Measurements from ENCODE around the gene IRX3. TPM values are rescaled to one million over a fixed set of nuclear protein-coding genes. Genes with fewer than 3 reads are reported as not detected.

The IRX3 gene
- 0.18 TPM for polyA plus RNA-seq (2013, experiment 1 of 2)
- polyA plus RNA-seq (2013, experiment 2 of 2): 0.41 TPM

GRCh38 chr16:54286366-54287130 is at the start of gene IRX3:
Gene IRX3 (minus strand): TSS chr16:54286787. CDS start chr16:54286050, 737 bp downstream.
- no peak within 1 kb of the TSS for H2AK5ac ChIP-seq (ENCODE audit: low read length, severe bottlenecking)
- no peaks in the 10 kb centered on the region for H3K9me3 ChIP-seq (ENCODE audit: control insufficient read depth, low read length)
- H3K4ac ChIP-seq (ENCODE audit: low read depth in 1 of 2, low read length in 2 of 2): no peak within 1 kb of the TSS
- peaks cover 0 to 50% of the 10 kb centered on the region in 2 experiments for H3K27me3 ChIP-seq (ENCODE audit: control insufficient read depth in 1 of 2, insufficient read depth in 1 of 2, low read length in 2 of 2)
- peak within 1 kb of the TSS; percentile 63 for H3K27ac ChIP-seq (ENCODE audit: low read length, poor library complexity, severe bottlenecking)
- H3K9ac ChIP-seq (ENCODE audit: low read length): peak within 1 kb of the TSS; percentile 91
- peaks cover 5% of the 10 kb centered on the region for H3K79me1 ChIP-seq (replicated peaks; ENCODE audit: low read length, poor library complexity, severe bottlenecking)
- no peaks in the 10 kb centered on the region for H3K36me3 ChIP-seq (ENCODE audit: control insufficient read depth in 1 of 2, insufficient read depth in 2 of 2, low read depth in 1 of 2, low read length in 2 of 2)
- H3K4me1 ChIP-seq (ENCODE audit: control insufficient read depth, insufficient read depth, low read depth, low read length): peaks cover 53% of the 10 kb centered on the region
- peak within 1 kb of the TSS; percentile 63 to 93 for H3K4me3 ChIP-seq (ENCODE audit: insufficient read depth in 1 of 2, low read depth in 1 of 2, low read length in 2 of 2)
- H4K8ac ChIP-seq (ENCODE audit: low read length): peak within 1 kb of the TSS; percentile 32
- H3K18ac ChIP-seq (ENCODE audit: low read depth in 1 of 2, low read length in 2 of 2): peak within 1 kb of the TSS in 1 of 2 experiments; percentile 14
- no peak within 1 kb of the TSS for H3K14ac ChIP-seq (ENCODE audit: low read length in 2 of 2)
- H3K23ac ChIP-seq (ENCODE audit: low read length in 2 of 2): peak within 1 kb of the TSS in 1 of 2 experiments; percentile 43
- under 1% methylated on average over 54 of the region's 67 CpGs for WGBS
- H2AFZ ChIP-seq (ENCODE audit: low read depth, low read length): no peak within 1 kb of the TSS
- H4K91ac ChIP-seq (ENCODE audit: low read length): no peak within 1 kb of the TSS
- H2BK5ac ChIP-seq (ENCODE audit: low read depth, low read length, poor library complexity, severe bottlenecking): no peak within 1 kb of the TSS
- peak within 1 kb of the TSS; percentile 74 for H3K4me2 ChIP-seq (ENCODE audit: low read length, poor library complexity, severe bottlenecking)
- H2BK15ac ChIP-seq (ENCODE audit: low read depth, poor library complexity, severe bottlenecking): peak within 1 kb of the TSS; percentile 34
- H2BK12ac ChIP-seq (ENCODE audit: low read length in 2 of 2): peak within 1 kb of the TSS in 1 of 2 experiments; percentile 22
- no peak within 1 kb of the TSS for H2BK120ac ChIP-seq (ENCODE audit: low read depth, low read length)
- DNase-seq: peak; percentile 50

GRCh38 chr16:54335230-54335629 is 48.6 kb upstream of the IRX3 start:
- H3K27ac ChIP-seq (ENCODE audit: low read length, poor library complexity, severe bottlenecking): no peak overlapping the region
- no peaks in the 10 kb centered on the region for H3K4me1 ChIP-seq (ENCODE audit: control insufficient read depth, insufficient read depth, low read depth, low read length)
- no peak overlapping the region for H3K4me2 ChIP-seq (ENCODE audit: low read length, poor library complexity, severe bottlenecking)
- H3K18ac ChIP-seq (ENCODE audit: low read depth in 1 of 2, low read length in 2 of 2): no peak overlapping the region
- H2BK5ac ChIP-seq (ENCODE audit: low read depth, low read length, poor library complexity, severe bottlenecking): no peak overlapping the region
- no peak overlapping the region for H2BK120ac ChIP-seq (ENCODE audit: low read depth, low read length)
- no peaks in the 10 kb centered on the region for H3K36me3 ChIP-seq (ENCODE audit: control insufficient read depth in 1 of 2, insufficient read depth in 2 of 2, low read depth in 1 of 2, low read length in 2 of 2)
- H3K79me1 ChIP-seq (replicated peaks; ENCODE audit: low read length, poor library complexity, severe bottlenecking): no peaks in the 10 kb centered on the region
- no peak overlapping the region for H2AK5ac ChIP-seq (ENCODE audit: low read length, severe bottlenecking)
- no peak overlapping the region for H3K14ac ChIP-seq (ENCODE audit: low read length in 2 of 2)
- H4K8ac ChIP-seq (ENCODE audit: low read length): no peak overlapping the region
- no peak overlapping the region for H3K9ac ChIP-seq (ENCODE audit: low read length)
- H2BK15ac ChIP-seq (ENCODE audit: low read depth, poor library complexity, severe bottlenecking): no peak overlapping the region
- DNase-seq: no peak
- no peak overlapping the region for H2AFZ ChIP-seq (ENCODE audit: low read depth, low read length)
- H2BK12ac ChIP-seq (ENCODE audit: low read length in 2 of 2): no peak overlapping the region
- H3K27me3 ChIP-seq (ENCODE audit: control insufficient read depth in 1 of 2, insufficient read depth in 1 of 2, low read length in 2 of 2): peaks cover 4 to 14% of the 10 kb centered on the region in 2 experiments
- peaks cover 3% of the 10 kb centered on the region for H3K9me3 ChIP-seq (ENCODE audit: control insufficient read depth, low read length)
- H3K4ac ChIP-seq (ENCODE audit: low read depth in 1 of 2, low read length in 2 of 2): no peak overlapping the region
- no peak overlapping the region for H4K91ac ChIP-seq (ENCODE audit: low read length)
- 94% methylated on average over 3 of the region's 3 CpGs for WGBS
- H3K23ac ChIP-seq (ENCODE audit: low read length in 2 of 2): no peak overlapping the region
- no peak overlapping the region for H3K4me3 ChIP-seq (ENCODE audit: insufficient read depth in 1 of 2, low read depth in 1 of 2, low read length in 2 of 2)

- H3K4me1 ChIP-seq (ENCODE audit: control insufficient read depth, insufficient read depth, low read depth, low read length): no peaks in the 10 kb centered on the region
- H4K91ac ChIP-seq (ENCODE audit: low read length): no peak overlapping the region
- no peak overlapping the region for H3K4me2 ChIP-seq (ENCODE audit: low read length, poor library complexity, severe bottlenecking)
- H3K14ac ChIP-seq (ENCODE audit: low read length in 2 of 2): no peak overlapping the region
- H4K8ac ChIP-seq (ENCODE audit: low read length): no peak overlapping the region
- H2AFZ ChIP-seq (ENCODE audit: low read depth, low read length): no peak overlapping the region
- H3K4ac ChIP-seq (ENCODE audit: low read depth in 1 of 2, low read length in 2 of 2): no peak overlapping the region
- no peaks in the 10 kb centered on the region for H3K36me3 ChIP-seq (ENCODE audit: control insufficient read depth in 1 of 2, insufficient read depth in 2 of 2, low read depth in 1 of 2, low read length in 2 of 2)
- H2BK120ac ChIP-seq (ENCODE audit: low read depth, low read length): no peak overlapping the region
- 100% methylated on average over 2 of the region's 2 CpGs for WGBS
- no peak overlapping the region for H3K18ac ChIP-seq (ENCODE audit: low read depth in 1 of 2, low read length in 2 of 2)
- H3K4me3 ChIP-seq (ENCODE audit: insufficient read depth in 1 of 2, low read depth in 1 of 2, low read length in 2 of 2): no peak overlapping the region
- H3K9ac ChIP-seq (ENCODE audit: low read length): no peak overlapping the region
- H2BK12ac ChIP-seq (ENCODE audit: low read length in 2 of 2): no peak overlapping the region
- H3K79me1 ChIP-seq (replicated peaks; ENCODE audit: low read length, poor library complexity, severe bottlenecking): no peaks in the 10 kb centered on the region
- no peaks in the 10 kb centered on the region for H3K9me3 ChIP-seq (ENCODE audit: control insufficient read depth, low read length)
- no peak overlapping the region for H2BK5ac ChIP-seq (ENCODE audit: low read depth, low read length, poor library complexity, severe bottlenecking)
- H2BK15ac ChIP-seq (ENCODE audit: low read depth, poor library complexity, severe bottlenecking): no peak overlapping the region
- no peak overlapping the region for H2AK5ac ChIP-seq (ENCODE audit: low read length, severe bottlenecking)
- H3K27me3 ChIP-seq (ENCODE audit: control insufficient read depth in 1 of 2, insufficient read depth in 1 of 2, low read length in 2 of 2): peaks cover 10 to 17% of the 10 kb centered on the region in 2 experiments
- H3K27ac ChIP-seq (ENCODE audit: low read length, poor library complexity, severe bottlenecking): no peak overlapping the region
- DNase-seq: no peak
- no peak overlapping the region for H3K23ac ChIP-seq (ENCODE audit: low read length in 2 of 2)
Observed at GRCh38 chr16:54334208-54334607, 47.6 kb upstream of the IRX3 start.

DNA sequence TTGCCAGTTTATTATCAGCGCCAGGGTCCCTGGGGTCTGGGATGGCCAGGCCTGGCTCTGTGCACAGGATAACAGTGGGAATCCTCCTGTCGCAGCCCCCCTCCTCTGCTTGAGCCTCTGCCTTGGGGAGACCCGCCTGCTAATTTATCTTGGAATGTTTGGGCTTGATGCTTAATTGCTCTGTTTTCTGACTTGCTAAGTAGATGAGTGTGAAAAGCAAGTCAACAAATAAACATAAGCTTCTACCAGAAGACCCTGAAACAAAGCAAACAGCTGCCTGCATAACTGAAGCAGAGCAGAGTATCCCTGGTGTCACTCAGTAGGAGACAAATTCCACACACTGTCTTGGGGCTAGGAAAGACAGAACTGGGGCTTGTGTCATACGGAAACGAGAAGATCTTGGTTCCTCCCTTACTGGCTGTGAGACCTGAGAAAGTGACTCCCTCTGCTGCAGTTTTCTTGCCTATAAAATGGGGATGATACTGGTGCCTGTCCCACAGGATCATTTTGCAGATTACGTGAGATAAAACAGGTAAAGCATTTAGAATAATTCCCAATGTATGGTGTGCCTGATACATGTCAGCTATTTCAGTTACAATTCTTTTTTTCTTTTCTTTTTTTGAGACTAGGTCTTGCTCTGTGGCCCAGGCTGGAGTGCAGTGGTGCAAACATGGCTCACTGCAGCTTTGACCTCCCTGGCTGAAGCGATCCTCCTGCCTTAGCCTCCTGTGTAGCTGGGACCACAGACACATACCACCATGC is 44.8 kb upstream of the IRX3 start:
- Histone ChIP-seq H3K9ac (ENCODE audit: low read length) (no peak overlapping the region), H3K36me3 (ENCODE audit: control insufficient read depth in 1 of 2, insufficient read depth in 2 of 2, low read depth in 1 of 2, low read length in 2 of 2) (no peaks in the 10 kb centered on the region), H2AFZ (ENCODE audit: low read depth, low read length) (no peak overlapping the region), H3K27ac (ENCODE audit: low read length, poor library complexity, severe bottlenecking) (no peak overlapping the region), H2BK15ac (ENCODE audit: low read depth, poor library complexity, severe bottlenecking) (no peak overlapping the region), H3K4me1 (ENCODE audit: control insufficient read depth, insufficient read depth, low read depth, low read length) (peaks cover 2% of the 10 kb centered on the region), H3K4ac (ENCODE audit: low read depth in 1 of 2, low read length in 2 of 2) (no peak overlapping the region), H4K8ac (ENCODE audit: low read length) (no peak overlapping the region), H2BK12ac (ENCODE audit: low read length in 2 of 2) (no peak overlapping the region), H3K27me3 (ENCODE audit: control insufficient read depth in 1 of 2, insufficient read depth in 1 of 2, low read length in 2 of 2) (peaks cover 7 to 16% of the 10 kb centered on the region in 2 experiments), H2AK5ac (ENCODE audit: low read length, severe bottlenecking) (no peak overlapping the region), H3K4me2 (ENCODE audit: low read length, poor library complexity, severe bottlenecking) (no peak overlapping the region), H3K14ac (ENCODE audit: low read length in 2 of 2) (no peak overlapping the region), H3K23ac (ENCODE audit: low read length in 2 of 2) (no peak overlapping the region), H2BK5ac (ENCODE audit: low read depth, low read length, poor library complexity, severe bottlenecking) (no peak overlapping the region), H3K79me1 (replicated peaks; ENCODE audit: low read length, poor library complexity, severe bottlenecking) (no peaks in the 10 kb centered on the region), H4K91ac (ENCODE audit: low read length) (no peak overlapping the region), H3K18ac (ENCODE audit: low read depth in 1 of 2, low read length in 2 of 2) (no peak overlapping the region), H3K9me3 (ENCODE audit: control insufficient read depth, low read length) (no peaks in the 10 kb centered on the region), H2BK120ac (ENCODE audit: low read depth, low read length) (no peak overlapping the region), H3K4me3 (ENCODE audit: insufficient read depth in 1 of 2, low read depth in 1 of 2, low read length in 2 of 2) (no peak overlapping the region)
- DNase-seq: no peak
- WGBS: 14% methylated on average over 4 of the region's 7 CpGs
